CD14-positive monocyte (primary cell): Measurements from ENCODE around the gene CCNQ. TPM values are rescaled to one million over a fixed set of nuclear protein-coding genes. Genes with fewer than 3 reads are reported as not detected.

ENCODE experiments used
- DNase-seq, 3 donors: peaks; one replicate each; pipeline ENCODE4 v3.0.0-alpha.2; 2011 to 2022
- H2AFZ ChIP-seq: 2 replicates; pipeline ENCODE4 v1.6.0; 2012; ENCODE audit warnings: mild to moderate bottlenecking, low read depth, low read length, inconsistent platforms; ENCODE audit not compliant: insufficient read depth, poor library complexity, severe bottlenecking
- H3K27ac ChIP-seq, 2 donors: 1 replicate in 1 of 2; 2 replicates in 1 of 2; pipeline ENCODE4 v1.5.1; 2012 to 2013; ENCODE audit warnings: low read length in 2 of 2, control low read depth in 1 of 2, inconsistent platforms in 1 of 2, low read depth in 1 of 2, mild to moderate bottlenecking in 1 of 2
- H3K27me3 ChIP-seq, 2 donors: one replicate each; pipeline versions ENCODE4 v1.6.0 to v1.6.1; 2011 to 2013; ENCODE audit warnings: low read length in 2 of 2; ENCODE audit not compliant: control insufficient read depth in 2 of 2, insufficient read depth in 2 of 2
- H3K36me3 ChIP-seq, 2 donors: replicated peaks in 1 of 2; 1 replicate in 1 of 2; 2 replicates in 1 of 2; pipeline versions ENCODE4 v1.5.1 to v1.6.1; 2012 to 2013; ENCODE audit warnings: low read length in 2 of 2, control low read depth in 1 of 2, inconsistent platforms in 1 of 2, mild to moderate bottlenecking in 1 of 2; ENCODE audit not compliant: insufficient read depth in 2 of 2, control insufficient read depth in 1 of 2
- H3K4me1 ChIP-seq, 2 donors: 1 replicate in 1 of 2; 2 replicates in 1 of 2; pipeline versions ENCODE4 v1.5.1 to v1.6.1; 2012 to 2013; ENCODE audit warnings: low read length in 2 of 2, control low read depth in 1 of 2, inconsistent platforms in 1 of 2, mild to moderate bottlenecking in 1 of 2, moderate library complexity in 1 of 2; ENCODE audit not compliant: insufficient read depth in 2 of 2, control insufficient read depth in 1 of 2
- H3K4me2 ChIP-seq: replicated peaks from 2 replicates; pipeline ENCODE3; 2012; ENCODE audit warnings: low read length, moderate library complexity, mild to moderate bottlenecking; ENCODE audit not compliant: poor library complexity, severe bottlenecking; ENCODE audit errors: extremely low read depth
- H3K4me3 ChIP-seq, 3 experiments: fragments of 200-600 bp in 1 of 3; sonication (generic) in 1 of 3; replicated peaks in 1 of 3; 1 replicate in 2 of 3; 2 replicates in 1 of 3; pipeline ENCODE4 v1.5.1; 2011 to 2013; ENCODE audit warnings: low read length in 3 of 3, mild to moderate bottlenecking in 3 of 3, control low read depth in 2 of 3, low read depth in 2 of 3, inconsistent platforms in 1 of 3, moderate library complexity in 1 of 3
- H3K79me2 ChIP-seq: 2 replicates; pipeline ENCODE4 v1.6.0; 2012; ENCODE audit warnings: mild to moderate bottlenecking, control low read depth, inconsistent platforms, low read length, moderate library complexity; ENCODE audit not compliant: insufficient read depth
- H3K9ac ChIP-seq: 2 replicates; pipeline ENCODE4 v1.6.0; 2017; ENCODE audit warnings: low read length, mild to moderate bottlenecking; ENCODE audit not compliant: insufficient read depth, poor library complexity, severe bottlenecking
- H3K9me3 ChIP-seq, 2 donors: replicated peaks in 1 of 2; 1 replicate in 1 of 2; 2 replicates in 1 of 2; pipeline versions ENCODE4 v1.5.1 to v1.6.1; 2012 to 2013; ENCODE audit warnings: low read length in 2 of 2, control low read depth in 1 of 2; ENCODE audit not compliant: control insufficient read depth in 1 of 2, insufficient read depth in 1 of 2
- H4K20me1 ChIP-seq: 2 replicates; pipeline ENCODE4 v1.6.0; 2012; ENCODE audit warnings: mild to moderate bottlenecking, low read length, control low read depth, moderate library complexity; ENCODE audit not compliant: insufficient read depth
- H3K27ac Mint-ChIP-seq, 7 donors: one replicate each; pipeline ENCODE4 v1.8.0; 2020; ENCODE audit warnings: mild to moderate bottlenecking in 7 of 7, mixed read lengths in 7 of 7, moderate library complexity in 6 of 7, inconsistent platforms in 2 of 7
- H3K27me3 Mint-ChIP-seq, 3 donors: one replicate each; pipeline ENCODE4 v1.8.0; 2021 to 2022; ENCODE audit warnings: low read depth in 3 of 3, mild to moderate bottlenecking in 3 of 3, mixed read lengths in 3 of 3, moderate library complexity in 3 of 3, inconsistent platforms in 1 of 3
- H3K36me3 Mint-ChIP-seq, 2 donors: one replicate each; pipeline ENCODE4 v1.8.0; 2020; ENCODE audit warnings: mixed read lengths in 2 of 2, inconsistent platforms in 1 of 2, mild to moderate bottlenecking in 1 of 2
- H3K4me1 Mint-ChIP-seq: one replicate; pipeline ENCODE4 v1.8.0; 2020; ENCODE audit warnings: mild to moderate bottlenecking, mixed read lengths
- H3K4me3 Mint-ChIP-seq, 2 donors: one replicate each; pipeline ENCODE4 v1.8.0; 2020; ENCODE audit warnings: mild to moderate bottlenecking in 2 of 2, mixed read lengths in 2 of 2, moderate library complexity in 1 of 2
- H3K9me3 Mint-ChIP-seq, 7 donors: one replicate each; pipeline ENCODE4 v1.8.0; 2020 to 2022; ENCODE audit warnings: mixed read lengths in 7 of 7, mild to moderate bottlenecking in 6 of 7, moderate library complexity in 6 of 7, inconsistent platforms in 2 of 7
- WGBS: methylation state at CpG from one replicate; pipeline ENCODE4 v1.1.5; 2013; ENCODE audit warnings: missing lambda C conversion rate; ENCODE audit not compliant: insufficient coverage; 5-methylcytosine and 5-hydroxymethylcytosine counted together
- intact Hi-C, 2 donors: fragments of 100-400 bp; cut with micrococcal nuclease; formaldehyde crosslinking; loops; one replicate each; pipeline versions ENCODE4 v1.15.0 to v1.15.1; 2023
- polyA plus RNA-seq, 3 donors: library from polyadenylated mRNA; depleted of rRNA in 1 of 3; unstranded in 2 of 3; stranded (reverse) in 1 of 3; fragments of 300-500 nt in 2 of 3; fragments of >200 nt in 1 of 3; fragmentation: Illumina TruSeq in 2 of 3; gene quantifications; 1 replicate in 2 of 3; 2 replicates in 1 of 3; pipeline ENCODE4 v1.2.3, GENCODE V29; 2012 to 2021
- TF ChIP-seq, protein P1 (sequence below): fragments of 200-600 bp; IDR thresholded peaks from one replicate; pipeline ENCODE4 v1.8.0; 2022; ENCODE audit warnings: antibody characterized with exemption, mild to moderate bottlenecking

Gene CCNQ
- polyA plus RNA-seq, 3 donors = 21.8 to 35.6 (median 29.3) TPM

DNA sequence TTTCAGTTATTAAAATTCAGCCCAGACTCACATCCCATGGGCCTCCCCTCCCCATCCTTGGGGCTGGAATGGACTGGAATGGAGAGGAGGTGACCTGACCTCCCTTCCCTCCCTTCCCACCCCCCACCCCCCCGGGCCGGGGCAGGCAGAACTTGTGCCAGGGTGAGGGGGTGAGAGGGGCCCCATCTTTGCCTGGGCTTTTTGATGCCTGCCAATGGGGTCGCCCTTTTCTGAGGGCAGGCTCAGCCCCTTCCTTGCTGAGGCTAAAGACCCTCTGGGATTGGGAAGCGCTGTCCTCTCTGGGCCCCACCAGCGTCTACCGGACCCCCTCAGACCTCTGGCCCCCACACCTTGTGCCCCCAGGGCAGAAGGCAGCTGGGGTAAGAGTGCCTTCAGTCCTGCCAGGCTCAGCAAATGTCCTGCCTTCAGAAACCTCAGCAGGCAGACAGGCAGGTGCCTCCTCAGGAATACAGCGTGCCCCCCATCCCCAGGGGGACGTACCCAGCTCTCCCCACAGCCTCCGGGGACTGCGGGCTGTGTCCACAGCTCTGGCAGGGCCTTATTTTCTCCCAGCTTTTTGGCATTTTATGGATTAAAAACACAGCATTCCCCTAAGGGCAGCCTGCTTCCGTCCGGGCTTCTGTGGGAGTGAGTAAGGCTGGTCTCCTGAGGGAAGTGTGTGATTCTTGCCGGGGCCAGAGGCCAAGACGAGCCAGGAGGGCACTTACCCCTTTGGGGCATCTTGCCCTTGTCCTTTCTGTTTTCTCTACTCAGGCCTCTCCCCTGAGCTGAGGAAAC is 12.6 kb upstream of the CCNQ start:
- H3K36me3 Mint-ChIP-seq = no peaks in the 10 kb centered on the region
- Histone ChIP-seq H3K9me3 (no peaks in the 10 kb centered on the region), H3K27me3 (peaks cover 2 to 8% of the 10 kb centered on the region in 2 donors), H3K27ac (no peak overlapping the region), H4K20me1 (no peaks in the 10 kb centered on the region), H3K79me2 (no peaks in the 10 kb centered on the region), H2AFZ (no peak overlapping the region), H3K4me1 (peaks cover 17 to 22% of the 10 kb centered on the region in 2 donors), H3K4me2 (no peak overlapping the region), H3K4me3 (no peak overlapping the region), H3K36me3 (no peaks in the 10 kb centered on the region), H3K9ac (no peak overlapping the region)
- H3K27me3 Mint-ChIP-seq = peaks cover 10 to 42% (median 34%) of the 10 kb centered on the region in 3 donors
- TF ChIP-seq, protein P1, sequence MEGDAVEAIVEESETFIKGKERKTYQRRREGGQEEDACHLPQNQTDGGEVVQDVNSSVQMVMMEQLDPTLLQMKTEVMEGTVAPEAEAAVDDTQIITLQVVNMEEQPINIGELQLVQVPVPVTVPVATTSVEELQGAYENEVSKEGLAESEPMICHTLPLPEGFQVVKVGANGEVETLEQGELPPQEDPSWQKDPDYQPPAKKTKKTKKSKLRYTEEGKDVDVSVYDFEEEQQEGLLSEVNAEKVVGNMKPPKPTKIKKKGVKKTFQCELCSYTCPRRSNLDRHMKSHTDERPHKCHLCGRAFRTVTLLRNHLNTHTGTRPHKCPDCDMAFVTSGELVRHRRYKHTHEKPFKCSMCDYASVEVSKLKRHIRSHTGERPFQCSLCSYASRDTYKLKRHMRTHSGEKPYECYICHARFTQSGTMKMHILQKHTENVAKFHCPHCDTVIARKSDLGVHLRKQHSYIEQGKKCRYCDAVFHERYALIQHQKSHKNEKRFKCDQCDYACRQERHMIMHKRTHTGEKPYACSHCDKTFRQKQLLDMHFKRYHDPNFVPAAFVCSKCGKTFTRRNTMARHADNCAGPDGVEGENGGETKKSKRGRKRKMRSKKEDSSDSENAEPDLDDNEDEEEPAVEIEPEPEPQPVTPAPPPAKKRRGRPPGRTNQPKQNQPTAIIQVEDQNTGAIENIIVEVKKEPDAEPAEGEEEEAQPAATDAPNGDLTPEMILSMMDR = no peak
- WGBS = 100% methylated on average over 2 of the region's 14 CpGs
- peaks cover 19% of the 10 kb centered on the region for H3K4me1 Mint-ChIP-seq
- intact Hi-C loops = no loop called here
- no peak overlapping the region for H3K4me3 Mint-ChIP-seq
- no peak for DNase-seq
- H3K9me3 Mint-ChIP-seq = peaks cover 0 to 16% (median 5%) of the 10 kb centered on the region in 7 donors
- no peak overlapping the region for H3K27ac Mint-ChIP-seq

DNA sequence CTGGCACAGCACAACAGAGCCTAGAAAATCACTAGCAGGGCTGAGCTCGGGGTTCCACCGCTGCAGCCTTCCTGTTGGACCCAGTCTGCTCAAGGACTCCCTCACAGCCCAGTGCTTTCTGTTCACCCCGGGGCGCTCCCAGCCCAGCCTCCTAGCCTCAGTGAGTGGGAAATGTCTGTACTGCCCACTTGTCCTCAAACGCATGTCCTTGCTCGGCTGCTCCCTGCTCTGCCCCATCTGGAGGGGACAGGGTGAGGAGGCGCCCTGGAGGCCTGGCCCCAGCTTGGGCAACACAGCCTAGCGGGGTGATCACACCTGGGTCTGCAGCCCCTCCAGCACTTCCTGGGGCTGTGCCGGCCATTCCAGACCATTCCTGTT is 11.9 kb upstream of the CCNQ start:
- Mint-ChIP-seq H3K4me3 (peak overlapping the region; percentile 81 to 85), H3K27ac (no peak overlapping the region), H3K27me3 (peaks cover 11 to 40% (median 35%) of the 10 kb centered on the region in 3 donors), H3K36me3 (no peaks in the 10 kb centered on the region), H3K9me3 (peaks cover 0 to 16% (median 5%) of the 10 kb centered on the region in 7 donors), H3K4me1 (peaks cover 19% of the 10 kb centered on the region)
- WGBS = 100% methylated on average over 5 of the region's 9 CpGs
- no peak overlapping the region for H3K27ac ChIP-seq
- H3K4me3 ChIP-seq = peak overlapping the region in 1 of 3 experiments; percentile 71
- H3K9ac ChIP-seq = no peak overlapping the region
- no peaks in the 10 kb centered on the region for H3K79me2 ChIP-seq
- H3K27me3 ChIP-seq = peaks cover 0 to 8% of the 10 kb centered on the region in 2 donors
- intact Hi-C loops = no loop called here
- H2AFZ ChIP-seq = peak overlapping the region; percentile 63
- TF ChIP-seq, protein P1 = no peak
- H3K4me2 ChIP-seq = peak overlapping the region; percentile 81
- DNase-seq = no peak
- H3K36me3 ChIP-seq = no peaks in the 10 kb centered on the region
- H3K4me1 ChIP-seq = peaks cover 17 to 22% of the 10 kb centered on the region in 2 donors
- no peaks in the 10 kb centered on the region for H4K20me1 ChIP-seq
- H3K9me3 ChIP-seq = no peaks in the 10 kb centered on the region
